Neural cell (in vitro differentiated cells): ENCODE data around the gene PLA2G4B. TPM values are rescaled to one million over a fixed set of nuclear protein-coding genes. Genes with fewer than 3 reads are reported as not detected.

ENCODE experiments used
- H2AFZ ChIP-seq: fragments of 200-600, 300-800 bp; sonication (generic), shearing (Covaris generic); 2 replicates; pipeline ENCODE4 v1.6.0; 2014; ENCODE audit warnings: low read depth, mild to moderate bottlenecking, antibody characterized with exemption, low read length, moderate library complexity
- H3F3A ChIP-seq: fragments of 200-600 bp; shearing (Covaris generic); 2 replicates; pipeline ENCODE4 v1.6.1; 2016; ENCODE audit warnings: mild to moderate bottlenecking, moderate library complexity, mixed read lengths, antibody characterized with exemption, low read length; ENCODE audit not compliant: insufficient read depth, poor library complexity, severe bottlenecking
- H3K27ac ChIP-seq: fragments of 200-600, 300-800 bp; sonication (generic), shearing (Covaris generic); 2 replicates; pipeline ENCODE4 v1.5.1; 2014; ENCODE audit warnings: mild to moderate bottlenecking, low read length, moderate library complexity
- H3K27me3 ChIP-seq: fragments of 300-800, 200-600 bp; sonication (generic), shearing (Covaris generic); 2 replicates; pipeline ENCODE4 v1.6.0; 2014; ENCODE audit warnings: mild to moderate bottlenecking, low read depth, low read length, moderate library complexity; ENCODE audit not compliant: insufficient read depth
- H3K36me3 ChIP-seq: fragments of 300-800, 200-600 bp; sonication (generic), shearing (Covaris generic); 2 replicates; pipeline ENCODE4 v1.5.1; 2014; ENCODE audit warnings: mild to moderate bottlenecking, antibody characterized with exemption, low read length, moderate library complexity; ENCODE audit not compliant: insufficient read depth
- H3K4me2 ChIP-seq: fragments of 300-800, 200-600 bp; sonication (generic), shearing (Covaris generic); 2 replicates; pipeline ENCODE4 v1.6.0; 2014; ENCODE audit warnings: mild to moderate bottlenecking, low read length
- H3K4me3 ChIP-seq: fragments of 300-800, 200-600 bp; sonication (generic), shearing (Covaris generic); 2 replicates; pipeline ENCODE4 v1.5.1; 2014; ENCODE audit warnings: mild to moderate bottlenecking, low read length, moderate library complexity
- H3K79me2 ChIP-seq: fragments of 200-600 bp; shearing (Covaris generic); replicated peaks from 2 replicates; pipeline ENCODE4 v1.6.0; 2014; ENCODE audit warnings: mild to moderate bottlenecking, low read length, moderate library complexity; ENCODE audit not compliant: insufficient read depth
- H3K9ac ChIP-seq: fragments of 300-800, 200-600 bp; sonication (generic), shearing (Covaris generic); 2 replicates; pipeline ENCODE4 v1.6.1; 2016; ENCODE audit warnings: mild to moderate bottlenecking, low read length, mixed read lengths
- H3K9me2 ChIP-seq: fragments of 200-600 bp; shearing (Covaris generic); 2 replicates; pipeline ENCODE4 v1.6.1; 2016; ENCODE audit warnings: mild to moderate bottlenecking, low read length, mixed read lengths; ENCODE audit not compliant: insufficient read depth
- H3K9me3 ChIP-seq: fragments of 200-600, 300-800 bp; sonication (generic), shearing (Covaris generic); 2 replicates; pipeline ENCODE4 v1.6.1; 2016; ENCODE audit warnings: mild to moderate bottlenecking, mixed run types, low read length, moderate library complexity, mixed read lengths
- H4K20me1 ChIP-seq: fragments of 200-600 bp; shearing (Covaris generic); 2 replicates; pipeline ENCODE4 v1.6.1; 2016; ENCODE audit warnings: mild to moderate bottlenecking, mixed run types; ENCODE audit not compliant: insufficient read depth
- EP300 ChIP-seq: fragments of 450-650 bp; conservative IDR thresholded peaks from 2 replicates; pipeline ENCODE4 v1.6.1; 2014; ENCODE audit warnings: antibody characterized with exemption, mild to moderate bottlenecking, moderate library complexity; ENCODE audit not compliant: poor library complexity, severe bottlenecking
- EZH2 ChIP-seq: fragments of 200-600, 300-800 bp; shearing (Covaris generic), sonication (generic); IDR thresholded peaks from 2 replicates; pipeline ENCODE4 v1.6.1; 2014; ENCODE audit warnings: antibody characterized with exemption, low read length, borderline replicate concordance, mild to moderate bottlenecking; ENCODE audit not compliant: insufficient read depth, poor library complexity, severe bottlenecking
- MXI1 ChIP-seq: fragments of 450-650 bp; conservative IDR thresholded peaks from 2 replicates; pipeline ENCODE4 v1.6.1; 2014; ENCODE audit warnings: antibody characterized with exemption, mild to moderate bottlenecking; ENCODE audit not compliant: poor library complexity, severe bottlenecking
- POLR2AphosphoS5 ChIP-seq: IDR thresholded peaks from 2 replicates; pipeline ENCODE4 v1.6.1; 2012
- RAD21 ChIP-seq: fragments of 450-650 bp; conservative IDR thresholded peaks from 2 replicates; pipeline ENCODE4 v1.6.1; 2014; ENCODE audit warnings: antibody characterized with exemption, mild to moderate bottlenecking, moderate library complexity
- SMC3 ChIP-seq: fragments of 450-650 bp; conservative IDR thresholded peaks from 2 replicates; pipeline ENCODE4 v1.6.1; 2014; ENCODE audit warnings: antibody characterized with exemption, mild to moderate bottlenecking, moderate library complexity; ENCODE audit not compliant: poor library complexity
- TAF1 ChIP-seq: IDR thresholded peaks from 2 replicates; pipeline ENCODE4 v1.6.1; 2012; ENCODE audit warnings: low read depth
- polyA plus RNA-seq: library from polyadenylated mRNA; depleted of rRNA; stranded (reverse); fragments of >200 nt; gene quantifications from 2 replicates; pipeline ENCODE4 v1.2.3, GENCODE V29; 2014
- TF ChIP-seq, protein P1 (sequence below): IDR thresholded peaks from 2 replicates; pipeline ENCODE4 v1.6.1; 2012; ENCODE audit warnings: borderline replicate concordance
- TF ChIP-seq, protein P2 (sequence below): fragments of 450-650 bp; IDR thresholded peaks from 2 replicates; pipeline ENCODE4 v1.5.1; 2014; ENCODE audit warnings: antibody characterized with exemption, mild to moderate bottlenecking, moderate library complexity; ENCODE audit not compliant: poor library complexity, severe bottlenecking

PLA2G4B gene
- polyA plus RNA-seq, 1 donor from 2014 or later = 11.3 TPM

GRCh38 chr15:41809526-41810220 is 29.0 kb upstream of the PLA2G4B start (continued):
- TF ChIP-seq, protein P1, sequence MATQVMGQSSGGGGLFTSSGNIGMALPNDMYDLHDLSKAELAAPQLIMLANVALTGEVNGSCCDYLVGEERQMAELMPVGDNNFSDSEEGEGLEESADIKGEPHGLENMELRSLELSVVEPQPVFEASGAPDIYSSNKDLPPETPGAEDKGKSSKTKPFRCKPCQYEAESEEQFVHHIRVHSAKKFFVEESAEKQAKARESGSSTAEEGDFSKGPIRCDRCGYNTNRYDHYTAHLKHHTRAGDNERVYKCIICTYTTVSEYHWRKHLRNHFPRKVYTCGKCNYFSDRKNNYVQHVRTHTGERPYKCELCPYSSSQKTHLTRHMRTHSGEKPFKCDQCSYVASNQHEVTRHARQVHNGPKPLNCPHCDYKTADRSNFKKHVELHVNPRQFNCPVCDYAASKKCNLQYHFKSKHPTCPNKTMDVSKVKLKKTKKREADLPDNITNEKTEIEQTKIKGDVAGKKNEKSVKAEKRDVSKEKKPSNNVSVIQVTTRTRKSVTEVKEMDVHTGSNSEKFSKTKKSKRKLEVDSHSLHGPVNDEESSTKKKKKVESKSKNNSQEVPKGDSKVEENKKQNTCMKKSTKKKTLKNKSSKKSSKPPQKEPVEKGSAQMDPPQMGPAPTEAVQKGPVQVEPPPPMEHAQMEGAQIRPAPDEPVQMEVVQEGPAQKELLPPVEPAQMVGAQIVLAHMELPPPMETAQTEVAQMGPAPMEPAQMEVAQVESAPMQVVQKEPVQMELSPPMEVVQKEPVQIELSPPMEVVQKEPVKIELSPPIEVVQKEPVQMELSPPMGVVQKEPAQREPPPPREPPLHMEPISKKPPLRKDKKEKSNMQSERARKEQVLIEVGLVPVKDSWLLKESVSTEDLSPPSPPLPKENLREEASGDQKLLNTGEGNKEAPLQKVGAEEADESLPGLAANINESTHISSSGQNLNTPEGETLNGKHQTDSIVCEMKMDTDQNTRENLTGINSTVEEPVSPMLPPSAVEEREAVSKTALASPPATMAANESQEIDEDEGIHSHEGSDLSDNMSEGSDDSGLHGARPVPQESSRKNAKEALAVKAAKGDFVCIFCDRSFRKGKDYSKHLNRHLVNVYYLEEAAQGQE = no peak

DNA sequence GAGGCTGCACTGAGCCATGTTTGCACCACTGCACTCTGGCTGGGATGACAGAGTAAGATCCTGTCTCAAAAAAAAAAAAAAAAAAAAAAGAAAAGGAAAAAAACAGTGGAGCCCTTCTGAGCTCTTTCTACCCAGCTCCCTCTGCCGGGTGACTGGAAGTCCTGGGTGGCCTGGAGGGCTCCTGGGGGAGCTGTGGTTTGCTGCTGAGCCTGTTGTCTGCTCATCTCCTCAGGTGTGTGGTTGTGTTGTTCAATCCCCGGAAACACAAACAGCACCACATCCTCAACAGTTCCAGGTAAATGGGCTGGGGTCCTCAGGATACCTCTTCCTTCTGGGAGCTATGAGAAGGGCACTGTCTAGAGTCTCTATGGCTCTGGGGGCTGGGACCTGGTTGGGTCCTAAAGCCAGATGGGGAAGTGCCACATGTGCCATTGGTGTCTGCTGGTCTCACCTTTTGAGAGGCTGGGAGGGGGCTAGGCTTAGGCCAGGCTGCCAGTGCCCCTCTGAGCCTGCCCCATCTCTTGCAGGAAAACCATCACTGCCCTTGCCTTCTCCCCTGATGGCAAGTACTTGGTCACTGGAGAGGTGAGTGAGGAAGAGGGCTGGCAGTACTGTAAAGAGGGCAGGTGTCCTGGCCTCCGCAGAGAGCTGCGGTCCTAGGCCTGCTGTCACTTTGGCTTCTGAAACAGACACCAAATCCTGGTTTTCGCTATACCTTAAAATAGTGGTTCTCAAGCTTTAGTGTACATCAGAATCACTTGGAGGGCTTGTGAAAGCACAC is 27.8 kb upstream of the PLA2G4B start:
- H2AFZ ChIP-seq = no peak overlapping the region
- no peaks in the 10 kb centered on the region for H3K36me3 ChIP-seq
- TF ChIP-seq TAF1 (no peak), EZH2 (no peak), RAD21 (no peak), POLR2AphosphoS5 (no peak), EP300 (no peak), MXI1 (no peak), SMC3 (no peak)
- TF ChIP-seq, protein P2, sequence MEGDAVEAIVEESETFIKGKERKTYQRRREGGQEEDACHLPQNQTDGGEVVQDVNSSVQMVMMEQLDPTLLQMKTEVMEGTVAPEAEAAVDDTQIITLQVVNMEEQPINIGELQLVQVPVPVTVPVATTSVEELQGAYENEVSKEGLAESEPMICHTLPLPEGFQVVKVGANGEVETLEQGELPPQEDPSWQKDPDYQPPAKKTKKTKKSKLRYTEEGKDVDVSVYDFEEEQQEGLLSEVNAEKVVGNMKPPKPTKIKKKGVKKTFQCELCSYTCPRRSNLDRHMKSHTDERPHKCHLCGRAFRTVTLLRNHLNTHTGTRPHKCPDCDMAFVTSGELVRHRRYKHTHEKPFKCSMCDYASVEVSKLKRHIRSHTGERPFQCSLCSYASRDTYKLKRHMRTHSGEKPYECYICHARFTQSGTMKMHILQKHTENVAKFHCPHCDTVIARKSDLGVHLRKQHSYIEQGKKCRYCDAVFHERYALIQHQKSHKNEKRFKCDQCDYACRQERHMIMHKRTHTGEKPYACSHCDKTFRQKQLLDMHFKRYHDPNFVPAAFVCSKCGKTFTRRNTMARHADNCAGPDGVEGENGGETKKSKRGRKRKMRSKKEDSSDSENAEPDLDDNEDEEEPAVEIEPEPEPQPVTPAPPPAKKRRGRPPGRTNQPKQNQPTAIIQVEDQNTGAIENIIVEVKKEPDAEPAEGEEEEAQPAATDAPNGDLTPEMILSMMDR = no peak
- TF ChIP-seq, protein P1 = no peak
- no peak overlapping the region for H3K27ac ChIP-seq
- no peaks in the 10 kb centered on the region for H3F3A ChIP-seq
- H3K9me2 ChIP-seq = no peaks in the 10 kb centered on the region
- no peak overlapping the region for H3K4me2 ChIP-seq
- H4K20me1 ChIP-seq = no peaks in the 10 kb centered on the region
- H3K9ac ChIP-seq = no peak overlapping the region
- no peaks in the 10 kb centered on the region for H3K9me3 ChIP-seq
- no peak overlapping the region for H3K4me3 ChIP-seq
- H3K79me2 ChIP-seq = no peaks in the 10 kb centered on the region
- H3K27me3 ChIP-seq = no peaks in the 10 kb centered on the region
